PC-3 (cell line): ENCODE results near the gene LAT.

Experiments used
- EZH2 ChIP-seq: fragments of 300-600 bp; sonication (generic); IDR thresholded peaks from one replicate; pipeline ENCODE4 v1.6.1; 2017; ENCODE audit warnings: antibody characterized with exemption, mild to moderate bottlenecking, low read length; ENCODE audit not compliant: unreplicated experiment
- TF ChIP-seq, protein P1 (sequence below): fragments of 300-600 bp; sonication (generic); conservative IDR thresholded peaks from 2 replicates; pipeline ENCODE4 v1.5.1; 2017; ENCODE audit warnings: antibody characterized with exemption, low read depth, mild to moderate bottlenecking, low read length

DNA sequence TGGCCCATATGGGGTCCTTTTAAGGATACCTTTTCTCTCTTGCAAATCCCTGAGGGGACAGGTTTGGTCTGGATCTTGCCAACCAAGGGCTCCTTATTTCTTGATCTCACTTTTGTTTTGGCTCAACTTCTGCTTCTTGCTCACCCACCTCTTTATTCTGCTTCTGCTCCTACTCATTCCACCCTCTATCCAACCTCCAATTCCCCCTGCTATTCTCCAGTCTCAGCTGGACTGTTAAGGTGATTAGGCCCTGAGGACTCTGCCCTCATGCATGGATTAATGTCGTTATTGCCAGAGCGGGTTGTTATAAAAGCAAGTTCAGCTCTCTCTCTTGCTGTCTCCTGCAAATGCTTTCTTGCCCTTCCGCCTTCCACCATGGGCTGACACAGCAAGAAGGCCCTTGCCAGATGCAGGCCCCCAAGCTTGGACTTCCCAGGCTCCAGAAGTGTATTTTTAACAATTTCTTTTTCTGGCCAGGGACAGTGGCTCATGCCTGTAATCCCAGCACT lies 29.8 kb downstream of the LAT start:
- TF ChIP-seq, protein P1, sequence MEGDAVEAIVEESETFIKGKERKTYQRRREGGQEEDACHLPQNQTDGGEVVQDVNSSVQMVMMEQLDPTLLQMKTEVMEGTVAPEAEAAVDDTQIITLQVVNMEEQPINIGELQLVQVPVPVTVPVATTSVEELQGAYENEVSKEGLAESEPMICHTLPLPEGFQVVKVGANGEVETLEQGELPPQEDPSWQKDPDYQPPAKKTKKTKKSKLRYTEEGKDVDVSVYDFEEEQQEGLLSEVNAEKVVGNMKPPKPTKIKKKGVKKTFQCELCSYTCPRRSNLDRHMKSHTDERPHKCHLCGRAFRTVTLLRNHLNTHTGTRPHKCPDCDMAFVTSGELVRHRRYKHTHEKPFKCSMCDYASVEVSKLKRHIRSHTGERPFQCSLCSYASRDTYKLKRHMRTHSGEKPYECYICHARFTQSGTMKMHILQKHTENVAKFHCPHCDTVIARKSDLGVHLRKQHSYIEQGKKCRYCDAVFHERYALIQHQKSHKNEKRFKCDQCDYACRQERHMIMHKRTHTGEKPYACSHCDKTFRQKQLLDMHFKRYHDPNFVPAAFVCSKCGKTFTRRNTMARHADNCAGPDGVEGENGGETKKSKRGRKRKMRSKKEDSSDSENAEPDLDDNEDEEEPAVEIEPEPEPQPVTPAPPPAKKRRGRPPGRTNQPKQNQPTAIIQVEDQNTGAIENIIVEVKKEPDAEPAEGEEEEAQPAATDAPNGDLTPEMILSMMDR, result no peak
- no peak for TF ChIP-seq EZH2
